ENCODE measurements around the gene FCER1A.
"Not testable (repeated sequence)": the region's sequence is repeated elsewhere in the genome, so short reads cannot be mapped to it uniquely, and the experiment has no call there.

FCER1A gene

DNA sequence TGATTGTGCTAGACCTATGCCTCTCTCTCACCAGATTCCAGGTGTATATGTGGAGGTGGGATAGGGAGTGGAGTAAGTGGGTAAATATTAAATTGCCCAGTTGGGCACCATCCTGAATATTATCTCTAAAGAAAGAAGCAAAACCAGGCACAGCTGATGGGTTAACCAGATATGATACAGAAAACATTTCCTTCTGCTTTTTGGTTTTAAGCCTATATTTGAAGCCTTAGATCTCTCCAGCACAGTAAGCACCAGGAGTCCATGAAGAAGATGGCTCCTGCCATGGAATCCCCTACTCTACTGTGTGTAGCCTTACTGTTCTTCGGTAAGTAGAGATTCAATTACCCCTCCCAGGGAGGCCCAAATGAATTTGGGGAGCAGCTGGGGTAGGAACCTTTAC lies at the start of gene FCER1A:
FCER1A (plus strand) TSS at position 242 of the 400 bp plus-strand sequence; CDS start at position 271, 29 bp downstream.
- DNase-seq (ENCODE audit: low read depth) = no peak

- no peak for DNase-seq (ENCODE audit: low read depth)
Observed at GRCh38 chr1:159261311-159261710, 40.8 kb upstream of the FCER1A start.

- DNase-seq (ENCODE audit: low read depth) = no peak
Observed at GRCh38 chr1:159261721-159262494, 40.2 kb upstream of the FCER1A start.

DNA sequence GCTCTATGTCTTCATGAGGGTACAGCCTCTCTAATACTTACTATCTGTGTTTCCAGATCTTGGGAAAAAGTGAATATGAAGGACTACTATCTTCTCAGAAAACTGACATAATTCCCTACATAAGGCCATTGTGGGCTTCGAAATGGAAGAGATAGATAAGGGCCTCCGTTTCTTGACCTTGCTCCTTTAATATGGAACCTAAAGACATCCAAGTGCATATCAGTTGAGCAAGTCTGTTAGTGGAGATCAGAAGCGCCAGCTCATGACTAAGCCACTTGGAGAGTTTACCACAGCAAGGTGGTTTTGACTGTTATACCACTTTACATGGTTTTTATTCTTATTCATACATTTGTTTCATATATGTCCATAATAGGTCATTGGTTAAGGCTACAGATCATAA lies 35.3 kb upstream of the FCER1A start:
- no peak for DNase-seq (ENCODE audit: low read depth)

GRCh38 chr1:159274631-159275030 lies 27.5 kb upstream of the FCER1A start:
- DNase-seq (ENCODE audit: low read depth) = no peak

GRCh38 chr1:159275891-159276290 lies 26.2 kb upstream of the FCER1A start:
- DNase-seq (ENCODE audit: low read depth) = no peak

- DNase-seq (ENCODE audit: low read depth) = no peak
Observed at GRCh38 chr1:159279773-159280172, 22.4 kb upstream of the FCER1A start.

GRCh38 chr1:159282118-159282517 lies 20.0 kb upstream of the FCER1A start:
- DNase-seq (ENCODE audit: low read depth) = no peak

GRCh38 chr1:159289060-159289459 lies 13.1 kb upstream of the FCER1A start:
- no peak for DNase-seq (ENCODE audit: low read depth)

DNA sequence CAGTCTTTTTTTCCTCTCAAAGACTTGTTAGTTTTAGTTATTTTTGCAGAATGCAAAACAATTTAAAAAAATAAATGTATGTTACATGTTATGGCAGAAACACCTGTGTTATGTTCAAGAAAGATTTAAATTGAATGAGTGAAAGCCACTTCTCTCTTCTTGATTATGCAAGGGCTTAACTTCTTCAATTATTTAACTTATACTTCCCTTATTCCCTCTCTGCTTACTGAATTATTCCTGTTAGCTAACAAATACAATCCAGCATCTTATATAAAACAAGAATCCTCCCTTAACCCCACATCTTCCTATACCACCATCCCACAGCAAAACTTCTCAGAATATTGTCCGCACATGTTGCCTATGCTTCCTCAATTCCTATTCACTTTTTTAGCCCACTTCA lies 10.7 kb upstream of the FCER1A start:
- DNase-seq (ENCODE audit: low read depth) = no peak

- DNase-seq (ENCODE audit: low read depth) = no peak
Observed at GRCh38 chr1:159296706-159297375, 5.3 kb upstream of the FCER1A start.

- DNase-seq (ENCODE audit: low read depth) = no peak
Observed at GRCh38 chr1:159300146-159300545, 2.0 kb upstream of the FCER1A start.

- DNase-seq (ENCODE audit: low read depth) = no peak
Observed at GRCh38 chr1:159307346-159308020, 5.3 kb downstream of the FCER1A start.

DNA sequence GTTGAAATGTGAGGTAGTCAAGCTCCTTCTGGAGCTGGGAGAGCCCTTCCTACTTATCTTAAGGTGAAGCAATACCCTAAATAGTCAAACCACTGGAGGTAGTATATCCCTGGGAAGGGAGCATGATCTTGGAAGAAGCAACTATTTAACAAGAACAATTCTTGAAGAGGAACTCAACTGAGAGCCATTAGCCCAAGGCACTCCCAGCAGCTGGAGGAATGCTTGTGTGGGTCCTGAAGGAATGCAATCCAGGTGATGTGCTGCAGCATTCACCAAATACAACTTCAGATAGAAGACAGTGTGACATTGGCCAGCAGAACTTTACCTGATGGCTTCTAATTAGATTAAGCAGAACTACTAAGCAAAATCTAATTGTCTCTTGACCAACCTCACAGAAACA lies 9.5 kb downstream of the FCER1A start:
- no peak for DNase-seq (ENCODE audit: low read depth)

GRCh38 chr1:159315381-159315780 lies 13.2 kb downstream of the FCER1A start:
- DNase-seq (ENCODE audit: low read depth) = no peak

- no peak for DNase-seq (ENCODE audit: low read depth)
Observed at GRCh38 chr1:159318784-159319551, 16.8 kb downstream of the FCER1A start.

DNA sequence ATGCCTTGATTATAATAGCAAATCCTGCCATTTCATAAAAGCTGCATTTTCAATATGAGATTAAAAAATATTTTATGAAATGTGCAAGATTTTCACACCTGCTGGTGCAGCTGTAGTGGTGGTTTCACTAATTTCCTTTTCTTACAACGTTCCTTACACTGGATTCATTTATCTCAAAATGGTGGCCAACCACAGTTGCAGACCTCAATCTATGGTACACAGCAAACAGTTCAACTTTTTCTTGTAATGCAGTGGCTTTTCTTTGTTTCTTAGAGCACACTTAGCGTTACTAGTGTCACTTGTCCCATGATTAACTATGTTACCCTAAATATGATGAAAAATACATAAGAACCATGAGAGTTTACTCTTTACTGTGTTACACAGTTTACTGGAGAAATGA lies 32.7 kb downstream of the FCER1A start:
- no peak for DNase-seq (ENCODE audit: low read depth)

- DNase-seq (ENCODE audit: low read depth) = no peak
Observed at GRCh38 chr1:159338018-159338417, 35.9 kb downstream of the FCER1A start.

- DNase-seq (ENCODE audit: low read depth) = no peak
Observed at GRCh38 chr1:159339536-159339935, 37.4 kb downstream of the FCER1A start.

GRCh38 chr1:159341736-159342135 lies 39.6 kb downstream of the FCER1A start:
- DNase-seq (ENCODE audit: low read depth) = no peak

GRCh38 chr1:159342761-159343425 lies 40.8 kb downstream of the FCER1A start:
- no peak for DNase-seq (ENCODE audit: low read depth)

GRCh38 chr1:159349374-159349773 lies 47.2 kb downstream of the FCER1A start:
- not testable (repeated sequence) for DNase-seq (ENCODE audit: low read depth)

Data from activated T-helper 1 cell treated with Interleukin-2 at 50 U/mL for 16 hours (primary cell).